ENCODE measurements around the gene MAPK7.

MAPK7 gene

GRCh38 chr17:19392303-19392702 lies 14.0 kb downstream of the MAPK7 start:
- H3K4me3 ChIP-seq (ENCODE audit: low read depth, low read length) = no peak overlapping the region
- H3K27ac ChIP-seq (ENCODE audit: extremely low read depth, low read depth, low read length) = no peak overlapping the region
- TF ChIP-seq ZNF324 (tag by site-specific recombination; IDR thresholded peaks at IDR 0.05) (no peak), ZNF473 (tag by site-specific recombination; IDR thresholded peaks at IDR 0.05) (no peak), ZNF639 (tag by site-specific recombination; IDR thresholded peaks at IDR 0.05) (no peak), ZNF645 (tag by site-specific recombination; IDR thresholded peaks at IDR 0.05) (no peak), REPIN1 (tag by site-specific recombination; IDR thresholded peaks at IDR 0.05; ENCODE audit: low read depth) (no peak), ZSCAN5A (tag by site-specific recombination; IDR thresholded peaks at IDR 0.05) (no peak), ZSCAN18 (tag by site-specific recombination; IDR thresholded peaks at IDR 0.05) (no peak), ZNF677 (tag by site-specific recombination; IDR thresholded peaks at IDR 0.05) (no peak), ZBTB6 (tag by site-specific recombination; IDR thresholded peaks at IDR 0.05) (no peak), GLI2 (tag by site-specific recombination; IDR thresholded peaks at IDR 0.05; ENCODE audit: borderline replicate concordance, low read depth) (no peak), ZNF629 (tag by site-specific recombination; IDR thresholded peaks at IDR 0.05) (no peak), ZFP69B (tag by site-specific recombination; IDR thresholded peaks at IDR 0.05) (no peak), TRIM28 (IDR thresholded peaks at IDR 0.05; ENCODE audit: borderline replicate concordance, low read length) (no peak), ZNF175 (tag by site-specific recombination; IDR thresholded peaks at IDR 0.05) (no peak), ZNF121 (tag by site-specific recombination; IDR thresholded peaks at IDR 0.05) (no peak), ZSCAN4 (tag by site-specific recombination; IDR thresholded peaks at IDR 0.05) (no peak), ZNF354C (tag by site-specific recombination; IDR thresholded peaks at IDR 0.05; ENCODE audit: borderline replicate concordance, low read depth) (no peak), ZNF311 (tag by site-specific recombination; IDR thresholded peaks at IDR 0.05; ENCODE audit: borderline replicate concordance) (no peak)
- POLR2A ChIA-PET = interaction anchor here (1.6 kb wide), 1 partner anchor 15 kb away, joined by 9 read pairs; the partner anchor contains the start of gene MAPK7
- CTCF ChIA-PET = interaction anchor here (0.7 to 1.2 kb wide), 2 partner anchors 20 to 42 kb away, joined by 3 read pairs; no protein-coding TSS in a partner anchor
- H3K36me3 ChIP-seq (ENCODE audit: control insufficient read depth in 2 of 2, insufficient read depth in 1 of 2, low read length in 2 of 2) = no peaks in the 10 kb centered on the region
- peaks cover 6% of the 10 kb centered on the region; the same call in 1 of the 2 replicates for H3K4me1 ChIP-seq (ENCODE audit: control insufficient read depth, insufficient read depth, low read length)
- H3K9me3 ChIP-seq (ENCODE audit: control insufficient read depth, insufficient read depth, low read depth, low read length) = no peaks in the 10 kb centered on the region
